ENCODE measurements around the gene INPP4A.

- no peak for TF ChIP-seq RAD21 (IDR thresholded peaks at IDR 0.05; ENCODE audit: insufficient read depth, low read depth, low read length)
- TF ChIP-seq YY1 (IDR thresholded peaks at IDR 0.05; ENCODE audit: low read depth, low read length), result no peak
- no peak for TF ChIP-seq TAF1 (IDR thresholded peaks at IDR 0.05; ENCODE audit: borderline replicate concordance, low read depth, low read length)
Observed at GRCh38 chr2:98563394-98563793, 118.7 kb downstream of the INPP4A start.

Data from GM12878 (cell line).